GM21360 (cell line): ENCODE data around the gene ALKBH4.
"Not testable (repeated sequence)": the region's sequence is repeated elsewhere in the genome, so short reads cannot be mapped to it uniquely, and the experiment has no call there.

Experiments
- ATAC-seq: cut with Tn5 transposase; IDR thresholded peaks from one replicate; pipeline ENCODE4 v1.9.1; 2021; ENCODE audit warnings: mild to moderate bottlenecking, moderate library complexity; ENCODE audit not compliant: unreplicated experiment

ALKBH4 gene

GRCh38 chr7:102478314-102479208 is 13.9 kb upstream of the ALKBH4 start, which contains the start of gene POLR2J:
TSS of gene POLR2J (minus strand) at chr7:102478922. CDS start at chr7:102478860, 62 bp downstream.
- peak; percentile 85 for ATAC-seq

DNA sequence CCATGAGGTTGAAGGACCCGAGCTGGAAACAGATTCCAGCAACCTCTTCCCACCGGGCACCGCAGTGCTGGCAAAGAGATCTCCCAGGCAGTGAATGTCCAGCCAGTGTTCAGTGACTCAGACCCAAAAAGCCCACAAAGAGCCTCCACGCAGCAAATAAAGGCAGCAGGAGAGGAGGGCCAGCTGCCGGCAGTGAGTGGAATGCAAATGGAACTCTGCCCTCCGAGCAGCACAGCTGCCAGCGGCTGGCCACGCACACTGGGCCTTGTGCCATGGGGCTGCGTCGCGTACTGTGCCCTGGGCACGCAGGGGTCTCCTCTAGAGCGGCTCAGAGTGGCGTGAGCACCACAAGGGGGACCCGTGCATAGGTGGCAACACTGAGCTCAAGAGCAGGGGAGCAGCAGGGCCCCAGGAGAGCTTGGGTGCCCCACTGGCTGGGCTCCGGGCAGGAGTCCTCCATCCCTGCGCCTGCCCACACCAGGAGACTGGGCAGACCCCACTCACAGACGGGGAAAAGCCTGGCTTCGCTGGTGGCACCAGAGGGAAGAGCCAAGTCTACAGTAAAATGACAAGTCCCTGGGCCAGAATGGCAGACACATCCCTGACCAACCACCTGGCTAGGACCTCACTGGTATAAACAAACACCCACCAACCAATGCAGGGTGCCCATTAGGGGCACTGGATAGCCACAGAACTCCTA is 10.2 kb upstream of the ALKBH4 start:
- not testable (repeated sequence) for ATAC-seq

DNA sequence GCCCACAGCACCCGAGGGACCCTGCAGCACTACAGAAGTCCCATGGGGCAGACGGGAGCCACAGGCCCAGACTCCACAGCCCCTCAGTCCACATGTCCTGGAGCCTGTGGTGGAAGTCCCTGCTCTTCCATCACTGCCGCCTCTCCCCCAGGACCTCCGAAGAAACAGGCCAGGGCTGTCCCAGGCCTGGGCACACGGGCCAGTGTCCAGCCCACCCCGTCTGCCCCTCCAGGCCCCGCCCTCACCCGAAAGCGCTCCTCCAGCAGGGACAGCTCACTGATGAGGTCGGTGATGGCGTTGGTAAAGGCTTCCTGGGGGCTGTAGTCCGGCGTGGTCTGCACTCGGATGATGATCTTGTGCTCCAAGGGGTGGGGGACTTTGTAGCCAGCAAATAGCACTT is 9.5 kb upstream of the ALKBH4 start:
- ATAC-seq = not testable (repeated sequence)

DNA sequence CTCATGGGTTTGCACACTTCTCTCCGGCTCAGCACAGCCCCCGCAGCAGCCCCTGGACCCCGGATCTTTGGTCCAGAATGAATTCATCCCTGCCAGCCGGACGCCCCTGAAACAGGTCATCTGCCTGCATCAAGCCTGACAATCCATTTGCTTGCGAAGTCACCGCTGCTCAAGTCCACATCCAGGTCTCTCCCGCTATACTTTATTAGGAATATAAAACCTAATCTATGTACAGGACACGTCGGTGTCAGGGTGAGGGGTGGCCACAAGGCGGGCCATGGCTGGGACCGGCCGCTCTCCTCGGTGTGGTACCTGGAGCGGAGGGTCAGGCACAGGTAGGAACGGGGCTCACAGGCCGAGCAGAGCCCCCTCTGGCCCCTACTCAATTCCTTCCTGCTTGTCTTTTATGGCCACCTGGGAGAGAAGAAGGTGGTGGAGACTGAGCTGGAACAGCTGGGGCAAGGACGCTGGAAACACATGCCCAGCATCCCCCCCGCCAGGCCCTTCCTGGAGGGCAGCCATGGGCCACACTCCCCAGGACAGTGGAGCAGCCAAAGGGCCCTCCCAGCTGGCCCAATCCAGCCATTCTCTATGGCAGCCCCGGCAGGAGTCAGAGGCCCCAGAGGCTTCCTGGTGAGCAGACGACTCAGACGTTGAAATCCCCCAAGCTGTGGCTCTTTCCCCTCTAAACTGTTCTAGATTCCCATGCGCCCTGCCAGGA is 8.8 kb upstream of the ALKBH4 start:
- no peak for ATAC-seq

GRCh38 chr7:102472126-102473041 is 7.7 kb upstream of the ALKBH4 start:
- ATAC-seq = no peak

- ATAC-seq = no peak
These were observed 7.1 kb upstream of the ALKBH4 start for GRCh38 chr7:102471791-102472125.

DNA sequence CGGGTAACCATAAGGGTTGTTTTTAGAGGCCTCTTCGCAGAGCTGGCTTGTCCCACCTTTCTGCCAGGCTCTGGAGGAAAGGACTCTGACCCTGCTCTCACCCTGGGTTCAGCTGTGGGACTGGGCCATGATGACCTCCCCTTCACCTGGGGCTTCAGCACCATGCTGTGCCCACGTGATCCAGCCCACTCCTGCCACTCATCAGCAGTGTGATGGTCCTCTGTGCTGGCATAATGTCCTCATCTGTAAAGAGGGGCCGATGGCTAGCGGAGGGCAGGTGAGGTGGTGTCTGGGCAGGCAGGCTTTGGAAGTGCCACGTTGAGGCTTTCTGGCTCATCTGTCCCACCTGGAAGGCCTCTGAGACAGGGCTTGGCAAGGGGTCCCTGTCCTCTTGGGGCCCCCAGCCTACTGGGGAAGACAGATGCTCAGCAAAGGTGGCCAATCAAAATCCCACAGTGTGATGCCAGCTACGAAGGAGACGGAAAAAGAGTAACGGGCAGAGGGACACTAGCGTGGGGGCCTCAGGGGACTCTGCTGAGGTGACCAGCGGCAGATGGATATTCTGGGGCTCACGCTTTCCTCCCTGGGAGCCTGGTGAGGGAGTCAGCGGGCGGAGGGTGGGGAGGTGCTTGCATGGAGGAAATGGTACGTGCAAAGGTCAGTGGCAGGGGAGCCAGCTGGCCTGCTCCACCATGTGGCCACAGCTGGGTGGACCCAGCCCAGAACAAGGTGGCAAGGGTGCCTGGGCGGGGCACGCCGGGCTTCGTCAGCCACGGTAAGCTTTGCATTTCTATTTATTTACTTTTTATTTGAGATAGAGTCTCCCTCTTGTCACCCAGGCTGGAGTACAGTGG is 5.5 kb upstream of the ALKBH4 start:
- ATAC-seq = no peak

DNA sequence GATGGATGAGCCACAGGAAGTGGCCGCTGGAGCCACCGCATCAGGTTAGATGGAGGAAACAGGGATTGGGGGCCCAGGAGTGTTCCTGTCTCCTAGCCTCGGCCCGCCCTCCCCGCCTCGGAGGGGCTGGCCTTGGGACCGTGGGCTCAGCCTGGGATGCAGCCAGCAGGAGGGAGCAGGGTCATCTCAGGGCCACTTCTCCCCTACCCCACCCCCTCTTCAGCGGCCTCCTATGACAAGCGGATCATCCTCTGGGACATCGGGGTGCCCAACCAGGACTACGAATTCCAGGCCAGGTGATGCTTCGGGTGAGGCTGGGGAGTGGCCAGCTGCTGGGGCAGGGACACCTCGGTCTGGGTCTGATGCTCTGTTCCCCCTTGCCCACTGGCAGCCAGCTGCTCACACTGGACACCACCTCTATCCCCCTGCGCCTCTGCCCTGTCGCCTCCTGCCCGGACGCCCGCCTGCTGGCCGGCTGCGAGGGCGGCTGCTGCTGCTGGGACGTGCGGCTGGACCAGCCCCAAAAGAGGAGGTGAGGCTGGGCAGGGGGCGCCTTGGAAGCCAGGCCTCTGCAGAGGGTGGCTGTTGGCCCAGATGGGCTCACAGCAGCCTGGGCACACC is 4.8 kb upstream of the ALKBH4 start:
- ATAC-seq = no peak

DNA sequence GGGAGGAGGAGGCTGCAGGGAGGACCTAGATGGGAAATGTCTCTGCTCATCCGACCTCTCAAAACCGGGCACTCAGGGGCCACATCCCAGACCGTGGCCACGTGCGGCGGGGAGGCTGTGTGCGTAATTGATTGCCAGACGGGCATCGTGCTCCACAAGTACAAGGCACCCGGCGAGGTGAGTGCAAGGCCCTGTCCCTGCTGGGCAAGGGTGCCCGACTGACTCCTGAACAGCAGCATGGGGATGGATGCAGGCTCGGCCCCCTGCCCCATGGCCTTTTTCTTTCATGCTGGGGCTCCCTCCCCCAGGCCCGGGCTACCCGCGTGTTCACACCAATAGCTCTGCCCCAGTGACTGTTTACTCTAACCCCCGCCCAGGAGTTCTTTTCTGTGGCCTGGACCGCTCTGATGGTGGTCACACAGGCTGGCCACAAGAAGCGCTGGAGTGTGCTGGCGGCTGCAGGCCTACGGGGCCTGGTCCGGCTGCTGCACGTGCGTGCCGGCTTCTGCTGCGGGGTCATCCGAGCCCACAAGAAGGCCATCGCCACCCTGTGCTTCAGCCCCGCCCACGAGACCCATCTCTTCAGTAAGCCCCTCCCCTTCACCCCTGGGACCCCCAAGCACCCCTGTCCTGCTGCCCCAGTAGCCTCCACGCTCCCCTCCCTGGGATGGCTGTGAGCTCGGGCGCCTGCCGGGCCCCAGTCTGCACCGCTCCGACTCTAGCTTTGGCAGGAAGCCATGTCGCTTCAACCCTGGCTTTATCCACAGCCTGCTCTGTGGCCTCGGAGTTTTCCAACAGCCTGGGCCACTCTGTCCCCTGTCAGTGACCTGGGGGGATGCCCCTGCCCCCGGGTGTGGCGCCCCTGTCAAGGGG is 4.1 kb upstream of the ALKBH4 start:
- ATAC-seq = no peak

DNA sequence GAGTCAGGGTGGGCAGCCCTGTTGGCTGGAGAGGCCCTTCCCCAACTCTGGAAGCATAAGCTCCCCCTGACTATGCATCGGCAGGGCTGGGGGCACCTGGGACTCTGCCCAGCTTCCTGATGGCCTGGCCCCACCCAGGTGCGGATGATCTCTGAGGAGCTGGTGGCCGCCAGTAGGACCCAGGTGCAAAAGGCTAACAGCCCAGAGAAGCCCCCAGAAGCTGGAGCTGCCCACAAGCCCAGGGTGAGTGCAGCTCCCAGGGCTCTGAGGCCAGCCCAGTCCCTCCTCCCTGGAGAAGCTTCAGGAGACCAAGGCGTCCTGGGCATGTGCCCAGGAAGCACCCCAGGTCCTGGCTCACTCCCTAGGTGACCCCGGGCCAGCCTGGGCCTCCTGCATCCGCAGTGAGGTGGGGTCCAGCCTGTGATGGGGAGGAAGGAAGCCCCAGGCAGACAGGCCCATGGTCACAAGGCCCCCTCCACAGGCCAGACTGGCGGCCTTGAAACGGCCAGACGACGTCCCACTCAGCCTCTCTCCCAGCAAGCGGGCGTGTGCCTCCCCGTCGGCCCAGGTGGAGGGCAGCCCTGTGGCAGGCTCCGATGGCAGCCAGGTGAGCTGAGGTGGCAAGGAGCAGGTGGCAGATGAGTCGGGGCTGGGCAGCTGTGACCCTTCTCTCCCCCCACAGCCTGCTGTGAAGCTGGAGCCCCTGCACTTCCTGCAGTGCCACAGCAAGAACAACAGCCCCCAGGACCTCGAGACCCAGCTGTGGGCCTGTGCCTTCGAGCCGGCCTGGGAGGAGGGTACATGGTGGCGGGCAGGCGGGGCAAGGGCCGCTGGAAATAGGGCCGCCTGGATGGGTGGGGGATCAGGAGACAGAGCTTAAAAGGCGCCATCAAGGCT is 3.2 kb upstream of the ALKBH4 start:
- ATAC-seq = no peak

DNA sequence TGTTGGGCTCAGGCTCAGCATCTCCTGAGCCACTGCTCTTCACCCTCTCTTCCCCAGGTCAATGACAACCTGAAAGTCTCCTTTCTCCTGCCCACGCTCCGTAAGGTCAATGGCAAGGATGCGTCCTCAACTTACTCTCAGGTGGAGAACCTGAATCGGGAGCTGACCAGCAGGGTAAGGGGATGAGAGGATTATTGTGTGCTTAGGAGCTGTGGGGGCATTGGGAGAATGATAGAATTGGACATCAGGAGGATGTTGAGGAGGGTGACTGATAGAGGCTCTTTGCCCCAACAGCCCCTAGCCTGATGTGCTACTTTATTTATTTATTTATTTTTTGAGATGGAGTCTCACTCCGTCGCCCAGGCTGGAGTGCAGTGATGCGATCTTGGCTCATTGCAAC is 1.4 kb upstream of the ALKBH4 start:
- no peak for ATAC-seq

GRCh38 chr7:102463841-102464576 is 654 bp downstream of the ALKBH4 start:
- no peak for ATAC-seq

DNA sequence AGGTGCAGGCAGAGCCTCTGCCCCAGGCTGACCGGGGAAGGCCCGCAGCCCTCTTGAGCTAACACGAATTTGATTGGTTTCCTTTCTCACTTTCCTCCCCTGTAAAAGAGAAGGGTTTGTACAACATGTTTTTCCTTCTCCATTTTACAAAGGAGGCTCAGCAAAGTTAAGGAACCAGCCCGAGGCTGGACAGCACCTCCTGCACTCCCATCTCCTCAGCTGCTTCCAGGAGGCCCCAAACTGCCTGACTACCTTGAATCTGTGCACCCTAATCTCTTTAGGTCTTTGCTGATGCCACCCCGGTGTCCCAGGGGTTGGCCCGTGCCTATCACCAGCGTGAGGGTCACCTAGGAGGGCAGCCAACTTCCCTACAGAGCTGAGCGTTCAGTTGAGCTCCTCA is 4.2 kb downstream of the ALKBH4 start:
- ATAC-seq = no peak

GRCh38 chr7:102459221-102459844 is 5.3 kb downstream of the ALKBH4 start:
- ATAC-seq = no peak

DNA sequence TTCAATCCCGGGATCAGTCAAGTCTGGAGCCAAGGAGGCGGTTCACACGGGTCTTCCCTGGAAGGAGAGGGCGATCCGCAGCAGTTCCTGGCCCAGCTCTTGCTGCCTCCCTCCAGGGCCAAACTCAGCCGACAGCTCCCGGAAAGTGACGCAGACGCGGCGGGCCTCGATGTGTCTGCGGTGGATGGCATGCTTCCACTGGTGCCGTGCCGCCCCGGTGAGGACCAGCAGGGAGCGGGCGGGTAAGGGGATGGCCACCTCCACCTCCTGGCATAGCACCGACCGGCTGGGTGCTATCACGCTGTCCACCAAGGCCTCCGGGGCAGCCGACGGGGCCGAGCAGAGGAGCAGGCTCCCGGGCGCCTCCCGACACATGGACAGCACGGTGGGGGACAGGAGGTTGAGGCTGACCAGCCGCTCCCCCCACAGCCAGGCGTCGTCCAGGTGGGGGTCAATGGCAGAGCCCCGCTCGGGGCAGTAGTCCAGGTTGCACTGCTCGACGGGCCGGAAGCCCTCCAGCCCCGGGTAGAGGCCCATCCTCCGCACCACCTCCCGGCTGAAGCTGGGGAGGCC is 7.2 kb downstream of the ALKBH4 start:
- ATAC-seq = no peak

DNA sequence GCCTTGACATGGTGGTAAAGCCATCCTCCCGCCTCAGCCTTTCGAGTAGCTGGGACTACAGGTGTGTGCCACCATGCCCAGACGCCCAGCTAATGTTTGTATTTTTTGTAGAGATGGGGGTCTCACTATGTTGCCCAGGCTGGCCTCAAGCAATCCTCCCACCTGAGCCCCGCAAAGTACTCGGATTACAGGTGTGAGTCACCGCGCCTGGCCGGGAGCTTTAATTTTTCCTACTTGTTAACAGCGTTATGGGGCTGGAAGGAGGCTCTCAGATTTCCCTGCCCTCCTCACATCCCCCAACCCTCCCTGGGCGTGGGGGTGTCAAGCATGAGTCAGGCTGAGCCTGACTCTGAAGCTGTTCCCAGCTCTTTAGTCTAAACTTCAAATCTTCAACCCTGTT is 8.3 kb downstream of the ALKBH4 start:
- no peak for ATAC-seq
